Stimulated activated CD4-positive, alpha-beta T cell treated with anti-CD3 and anti-CD28 coated beads, Interleukin-1b, Interleukin-23, amount 100 ng/mL, for 48 hours (primary cell): ENCODE results near the gene SULT1A1.
"Not testable (repeated sequence)": the region's sequence is repeated elsewhere in the genome, so short reads cannot be mapped to it uniquely, and the experiment has no call there.

Source experiments
- DNase-seq: peaks from one replicate; pipeline ENCODE4 v3.0.0-alpha.2; 2020

The SULT1A1 gene

DNA sequence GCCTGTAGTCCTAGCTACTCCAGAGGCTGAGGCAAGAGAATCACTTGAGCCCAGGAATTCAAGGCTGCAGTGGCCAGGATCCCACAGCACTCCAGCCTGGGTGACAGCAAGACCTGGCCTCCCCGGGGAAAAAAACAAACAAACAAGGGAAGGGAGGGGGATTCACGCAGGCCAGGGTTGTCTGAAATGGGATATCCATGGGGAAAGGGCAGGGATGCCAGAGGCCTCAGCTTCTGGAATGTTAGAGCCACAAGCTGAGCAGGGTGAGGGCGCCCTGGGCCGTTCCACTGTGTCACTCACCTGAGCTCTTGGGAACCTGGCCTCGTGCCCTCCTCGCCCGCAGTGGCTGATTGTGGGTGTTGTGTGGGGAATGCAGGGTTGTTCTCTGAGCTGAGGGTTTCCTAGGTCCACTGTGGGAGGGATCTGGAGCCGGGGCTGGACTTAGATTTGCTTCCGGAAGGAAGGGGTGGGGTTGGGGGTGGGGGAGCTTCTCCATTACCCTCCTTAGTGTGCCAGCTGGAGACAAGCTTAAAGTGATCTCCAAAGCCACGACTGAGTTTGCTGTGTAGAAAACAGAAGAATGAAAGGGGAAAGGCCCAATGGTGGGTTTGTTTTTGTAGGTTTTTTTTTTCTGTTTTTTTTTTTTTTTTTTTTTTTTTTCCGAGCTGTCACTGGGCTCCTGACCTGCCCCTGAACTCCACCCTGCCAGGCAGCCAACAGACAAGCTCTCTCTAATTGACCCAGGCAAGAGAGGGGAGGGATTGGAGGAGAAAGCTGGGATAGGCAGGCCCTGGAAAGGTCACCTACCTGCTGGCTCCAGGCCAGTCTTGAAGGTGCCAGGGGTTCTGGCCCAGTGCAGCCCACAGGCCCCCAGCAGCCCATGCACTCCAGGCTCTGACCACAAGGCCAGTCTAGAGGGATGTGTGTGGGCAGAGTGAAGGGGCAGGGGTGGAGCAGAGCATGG, at the start of gene SULT1A1:
Gene SULT1A1 (minus strand): TSS at position 414 of the 964 bp plus-strand sequence. CDS start 1,189 bp downstream, outside the sequence.
- no peak for DNase-seq

DNA sequence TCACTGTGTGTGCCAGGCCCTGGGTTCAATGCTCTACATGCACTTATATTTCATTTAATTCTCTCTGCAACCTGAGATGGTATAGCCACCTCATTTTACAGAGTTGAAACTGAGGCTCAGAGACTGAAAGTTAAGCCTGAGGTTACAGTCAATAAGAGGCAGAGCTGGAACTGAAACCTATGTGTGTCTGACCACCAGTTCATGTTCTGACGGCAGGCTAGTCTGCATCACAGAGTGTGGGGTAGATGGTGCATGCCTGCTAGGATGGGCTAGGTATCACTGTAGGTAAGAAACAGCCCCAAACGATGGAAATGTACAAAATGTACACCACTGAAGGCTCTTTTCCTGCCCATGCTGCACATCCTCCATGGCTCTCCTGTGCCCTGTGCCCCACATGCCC, 30.1 kb upstream of the SULT1A1 start:
- not testable (repeated sequence) for DNase-seq

DNA sequence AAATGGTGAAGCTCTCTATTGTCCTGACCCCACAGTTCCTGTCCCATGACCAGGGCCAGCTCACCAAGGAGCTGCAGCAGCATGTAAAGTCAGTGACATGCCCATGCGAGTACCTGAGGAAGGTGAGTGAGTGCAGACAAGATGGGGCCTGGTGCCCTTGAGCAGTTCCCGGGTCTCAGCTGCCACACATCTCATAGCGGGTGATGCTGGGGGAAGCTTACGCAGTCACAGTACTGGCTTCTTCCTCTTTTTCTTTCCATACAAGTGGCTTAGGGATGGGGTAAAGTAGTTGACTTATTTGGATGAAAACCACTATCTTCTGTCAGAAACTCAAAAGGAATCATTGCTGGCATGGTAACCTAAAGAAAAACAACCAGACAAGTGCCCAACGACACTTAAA, 28.5 kb upstream of the SULT1A1 start:
- DNase-seq: not testable (repeated sequence)

DNA sequence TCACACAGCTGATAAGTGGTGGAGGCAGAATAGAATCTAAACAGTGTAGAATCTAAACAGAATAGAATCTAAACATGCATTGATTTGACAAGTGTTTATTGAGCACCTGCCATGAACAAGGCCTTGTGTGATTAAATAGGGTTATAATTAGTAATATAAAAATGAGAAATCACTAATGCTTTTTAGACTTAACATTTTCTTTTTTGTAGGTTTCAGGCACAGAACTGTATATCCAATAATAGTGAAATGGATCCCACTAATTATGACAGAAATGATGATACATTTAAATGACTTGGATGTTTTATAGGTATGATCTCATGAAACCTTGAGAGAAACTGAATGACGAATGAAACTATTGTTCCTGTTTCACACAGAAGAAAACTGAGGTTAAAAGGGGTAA, 27.9 kb upstream of the SULT1A1 start, which contains the start of gene NPIPB8:
Gene NPIPB8 (plus strand): TSS at position 301 of the 400 bp plus-strand sequence. CDS start 296 bp downstream, outside the sequence.
- not testable (repeated sequence) for DNase-seq

- DNase-seq: not testable (repeated sequence)
These were observed 26.4 kb upstream of the SULT1A1 start for GRCh38 chr16:28636093-28636823.

- DNase-seq: not testable (repeated sequence)
These were observed 21.1 kb upstream of the SULT1A1 start for GRCh38 chr16:28630905-28631304.

- peak; percentile 72 for DNase-seq
These were observed 13.4 kb upstream of the SULT1A1 start for GRCh38 chr16:28623172-28623711.

DNA sequence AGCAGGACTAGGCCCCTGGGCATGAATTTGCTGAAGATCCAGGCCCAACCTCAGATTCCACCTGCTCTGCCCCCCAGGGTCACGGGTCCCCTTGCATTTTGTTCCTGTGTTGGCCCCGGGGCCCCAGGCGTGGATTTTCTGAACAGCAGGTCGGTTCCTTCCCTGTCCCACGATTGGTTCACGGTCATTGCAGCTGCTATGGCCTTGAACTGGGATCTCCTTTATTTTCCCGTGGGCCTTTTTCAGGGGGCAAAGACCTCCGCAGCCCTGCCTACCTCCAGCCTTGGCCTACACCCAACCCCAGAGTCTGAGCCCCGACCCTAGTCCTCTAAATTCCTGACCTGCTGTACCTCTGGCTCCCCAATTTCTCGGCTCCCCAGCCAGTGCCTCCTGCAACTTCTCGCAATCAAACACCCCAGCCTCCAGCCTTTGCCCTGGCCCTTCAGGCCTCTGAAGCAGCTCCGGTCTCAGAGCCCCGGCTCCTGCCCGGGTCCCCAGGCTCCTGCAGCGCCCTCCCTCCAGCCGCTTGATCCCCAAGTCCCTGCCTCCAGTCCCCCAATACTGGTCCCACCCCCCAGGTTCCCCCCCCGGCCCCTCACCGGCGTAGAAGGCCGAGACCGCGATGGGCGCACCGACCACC, 12.8 kb upstream of the SULT1A1 start:
- DNase-seq: not testable (repeated sequence)

DNA sequence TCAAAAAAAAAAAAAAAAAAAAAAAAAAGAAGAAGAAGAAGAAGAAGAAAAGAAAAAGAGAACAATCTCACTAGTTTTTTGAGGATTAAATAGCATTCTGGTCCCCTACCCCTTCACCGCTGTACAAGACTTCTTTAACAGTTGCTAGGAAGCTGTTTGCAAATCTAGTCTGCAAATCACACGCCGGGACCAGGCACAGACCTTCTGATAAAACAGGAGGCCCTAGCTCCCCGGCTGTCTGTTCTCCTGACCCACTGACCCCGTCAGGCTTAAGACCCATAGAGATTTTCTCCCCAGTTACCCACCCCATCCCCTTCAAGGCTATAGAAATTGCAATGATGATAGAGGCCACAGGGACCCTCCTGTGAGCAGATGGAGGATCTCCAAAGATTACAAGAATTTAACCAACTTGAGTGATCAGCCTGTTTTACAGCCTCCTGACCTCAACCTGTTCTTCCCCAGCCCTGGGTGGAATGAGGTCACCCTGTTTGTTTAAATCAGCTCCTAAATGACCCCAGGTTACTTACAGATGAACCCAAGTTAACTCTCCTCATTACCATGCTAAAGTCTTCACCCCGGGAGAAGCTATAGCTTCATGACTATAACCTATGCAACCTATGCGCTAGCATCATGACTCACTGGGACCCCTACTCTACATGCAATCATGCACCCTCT, 11.8 kb upstream of the SULT1A1 start:
- no peak for DNase-seq

GRCh38 chr16:28620316-28620715, 10.5 kb upstream of the SULT1A1 start:
- DNase-seq: not testable (repeated sequence)

GRCh38 chr16:28617874-28618273, 8.0 kb upstream of the SULT1A1 start:
- no peak for DNase-seq

- no peak for DNase-seq
These were observed 6.8 kb upstream of the SULT1A1 start for GRCh38 chr16:28616636-28617035.

DNA sequence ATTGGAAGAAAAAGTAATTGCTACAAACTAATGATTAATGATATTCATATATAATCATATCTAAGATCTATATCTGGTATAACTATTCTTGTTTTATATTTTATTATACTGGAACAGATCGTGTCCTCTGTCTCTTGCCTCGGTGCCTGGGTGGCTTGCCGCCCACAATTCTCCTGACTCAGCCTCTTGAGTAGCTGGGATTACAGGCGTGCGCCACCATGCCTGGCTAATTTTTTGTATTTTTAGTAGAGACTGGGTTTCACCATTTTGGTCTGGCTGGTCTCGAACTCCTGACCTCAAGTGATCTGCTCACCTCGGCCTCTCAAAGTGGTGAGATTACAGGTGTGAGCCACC, 6.4 kb upstream of the SULT1A1 start:
- DNase-seq: not testable (repeated sequence)

DNA sequence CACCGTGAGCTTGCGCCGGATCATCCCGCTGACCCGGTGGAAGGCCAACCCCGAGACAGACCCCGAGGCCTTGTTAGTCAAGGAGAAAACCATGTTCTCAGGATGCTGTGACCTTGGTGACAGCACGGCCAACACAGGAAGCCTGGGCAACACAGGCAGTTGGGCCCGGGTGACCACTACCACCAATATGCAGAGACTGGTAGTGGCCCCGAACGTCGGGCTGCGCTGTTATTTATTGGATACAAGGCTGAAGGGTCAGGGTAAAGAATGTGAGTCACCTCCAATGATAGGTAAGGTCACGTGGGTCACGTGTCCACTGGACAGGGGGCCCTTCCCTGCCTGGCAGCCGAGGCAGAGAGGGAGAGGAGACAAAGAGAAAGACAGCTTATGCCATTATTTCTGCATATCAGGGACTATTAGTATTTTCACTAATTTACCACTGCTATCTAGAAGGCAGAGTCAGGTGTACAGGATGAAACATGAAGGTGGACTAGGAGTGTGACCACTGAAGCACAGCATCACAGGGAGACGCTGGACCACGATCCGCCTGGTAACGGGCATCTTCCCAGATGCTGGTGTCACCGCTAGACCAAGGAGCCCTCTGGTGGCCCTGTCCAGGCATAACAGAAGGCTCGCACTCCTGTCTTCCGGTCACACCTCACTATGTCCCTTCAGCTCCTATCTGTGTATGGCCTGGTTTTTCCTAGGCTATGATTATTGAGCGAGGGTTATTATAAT, 5.8 kb upstream of the SULT1A1 start:
- not testable (repeated sequence) for DNase-seq

DNA sequence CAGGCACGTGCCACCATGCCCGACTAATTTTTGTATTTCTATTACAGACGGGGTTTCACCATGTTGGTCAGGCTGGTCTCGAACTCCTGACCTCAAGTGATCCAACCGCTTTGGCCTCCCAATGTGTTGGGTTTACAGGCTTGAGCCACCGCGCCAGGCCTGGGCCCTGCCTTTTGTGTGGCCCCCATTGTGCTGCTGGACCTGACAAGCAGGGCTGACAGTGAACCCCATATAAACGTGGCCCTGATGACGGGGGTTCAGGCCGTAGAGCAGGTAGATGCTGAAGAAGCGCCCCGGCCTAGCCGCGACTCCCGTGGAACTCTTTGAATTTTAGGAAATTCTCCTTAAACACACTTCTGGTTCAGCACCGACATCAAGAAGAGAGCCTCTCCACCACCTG, 4.7 kb upstream of the SULT1A1 start:
- not testable (repeated sequence) for DNase-seq

DNA sequence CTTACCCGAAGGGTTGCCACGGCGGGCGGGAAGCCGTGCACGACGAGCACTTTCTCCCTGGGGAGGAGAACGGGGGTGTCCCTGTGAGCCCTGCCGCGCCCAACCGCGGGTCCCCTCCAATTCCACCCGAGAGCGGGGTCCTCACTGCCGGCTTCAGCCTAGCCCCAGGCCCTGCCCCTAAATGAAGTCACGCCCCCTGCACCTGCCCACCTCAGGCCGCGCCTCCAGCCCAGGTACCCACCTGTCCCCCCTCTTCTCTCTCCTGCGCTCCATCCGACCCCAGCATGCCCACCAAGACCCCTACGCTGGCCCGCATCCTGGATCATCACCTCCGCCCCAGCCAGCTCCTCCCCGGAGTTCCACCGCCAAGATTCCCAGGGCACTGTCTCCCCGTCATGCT, 4.1 kb upstream of the SULT1A1 start:
- not testable (repeated sequence) for DNase-seq

DNA sequence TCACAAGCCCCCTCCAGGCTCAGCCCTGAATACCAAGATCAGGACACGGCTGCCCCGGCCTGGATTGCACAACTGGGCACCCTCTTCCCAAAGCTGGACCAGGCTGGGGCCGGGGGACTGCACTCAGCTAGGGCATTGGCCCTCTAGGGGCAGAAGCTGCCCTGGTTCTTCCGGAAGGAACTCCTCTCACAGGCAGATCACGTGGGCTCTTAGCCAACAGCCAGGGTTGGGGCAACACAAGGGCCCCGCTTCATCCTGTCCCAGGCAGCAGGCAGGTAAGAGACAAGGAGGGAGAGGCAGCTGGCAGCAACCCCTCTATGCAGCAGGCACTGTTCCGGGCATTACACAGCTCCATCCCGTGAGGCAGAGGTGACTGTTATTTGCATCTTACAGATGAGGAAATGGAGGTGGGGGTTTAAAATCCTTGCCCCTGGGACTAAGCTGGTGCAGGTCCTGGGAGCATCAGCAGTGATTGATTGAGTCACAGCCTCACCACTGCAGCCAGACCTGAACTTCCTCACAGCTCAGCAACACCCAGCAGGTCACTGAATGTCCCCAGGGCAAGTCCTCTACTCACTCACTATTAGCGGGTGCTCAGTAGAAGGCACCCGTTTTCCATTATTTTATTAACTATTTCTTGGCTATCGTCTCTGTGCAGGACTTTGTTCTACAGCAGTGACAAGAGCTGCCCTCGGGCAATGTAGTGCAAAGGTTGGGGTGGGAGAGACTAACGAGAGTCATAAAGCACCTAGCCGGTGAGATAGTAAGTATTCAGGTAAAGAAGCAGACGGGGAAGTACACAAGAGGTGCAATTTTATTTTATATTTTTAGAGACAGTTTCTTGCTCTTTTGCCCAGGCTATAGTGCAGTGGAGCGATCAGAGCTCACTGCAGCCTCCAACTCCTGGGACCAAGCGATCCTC, 2.8 kb upstream of the SULT1A1 start:
- not testable (repeated sequence) for DNase-seq

DNA sequence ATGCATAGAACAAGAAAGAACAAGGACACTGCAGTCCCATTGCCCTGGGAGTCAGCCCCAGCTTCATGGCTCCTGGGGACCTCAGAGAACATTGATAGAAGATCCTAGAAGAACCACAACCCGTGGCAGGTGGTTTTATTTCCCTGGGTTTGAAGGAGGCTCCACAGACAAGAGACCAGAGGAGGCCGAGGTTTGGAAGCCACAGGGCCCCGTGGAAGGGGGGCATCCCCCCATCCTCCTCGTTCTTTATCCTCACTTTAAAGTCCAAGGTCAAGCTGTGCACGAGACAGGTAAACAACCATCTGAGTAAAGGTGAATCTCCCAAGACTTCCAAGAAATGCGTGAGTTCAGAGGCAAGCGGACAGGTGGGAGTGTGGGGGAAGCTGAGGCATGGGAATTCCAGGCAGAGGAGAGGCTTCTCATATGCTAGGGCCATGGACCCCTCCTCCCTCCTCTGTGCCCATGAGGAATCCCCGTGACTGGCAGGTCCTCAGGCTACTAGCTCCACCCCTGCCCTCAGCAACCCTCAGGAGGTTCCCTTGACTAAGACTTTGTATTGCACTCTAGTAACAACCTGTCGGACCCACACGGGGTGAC, 849 bp upstream of the SULT1A1 start:
- no peak for DNase-seq

- DNase-seq: not testable (repeated sequence)
These were observed 812 bp downstream of the SULT1A1 start for GRCh38 chr16:28608867-28609596.
